Vagina (tissue), 2 donors: ENCODE results near the gene SCAMP5. TPM values are rescaled to one million over a fixed set of nuclear protein-coding genes. Genes with fewer than 3 reads are reported as not detected.

ENCODE experiments used
- DNase-seq, 2 donors: peaks; one replicate each; pipeline ENCODE4 v3.0.0-alpha.2; 2017; ENCODE audit errors: extremely low spot score in 2 of 2
- H3K27ac ChIP-seq: fragments of 200-600 bp; sonication (generic); one replicate; pipeline ENCODE4 v1.5.1; 2019
- H3K27me3 ChIP-seq: fragments of 200-600 bp; sonication (generic); one replicate; pipeline ENCODE4 v1.5.1; 2019
- H3K36me3 ChIP-seq, 2 donors: fragments of 200-600 bp; sonication (generic); one replicate each; pipeline ENCODE4 v1.5.1; 2017 to 2019
- H3K4me1 ChIP-seq: fragments of 200-600 bp; sonication (generic); one replicate; pipeline ENCODE4 v1.5.1; 2019
- H3K4me3 ChIP-seq, 2 donors: fragments of 200-600 bp; sonication (generic); 1 replicate in 1 of 2; 2 replicates in 1 of 2; pipeline ENCODE4 v1.5.1; 2016 to 2019
- H3K9me3 ChIP-seq: fragments of 200-600 bp; sonication (generic); one replicate; pipeline ENCODE4 v1.5.1; 2019
- POLR2A ChIP-seq, 2 donors: fragments of 450-650 bp; IDR thresholded peaks; one replicate each; pipeline ENCODE4 v1.6.1; 2017; ENCODE audit warnings: antibody characterized with exemption in 2 of 2, mild to moderate bottlenecking in 2 of 2, moderate library complexity in 2 of 2
- POLR2AphosphoS5 ChIP-seq, 2 donors: sonication (generic); formaldehyde crosslinking; IDR thresholded peaks; one replicate each; pipeline ENCODE4 v1.9.0; 2017; ENCODE audit warnings: antibody characterized with exemption in 2 of 2, mild to moderate bottlenecking in 2 of 2, low read depth in 1 of 2; ENCODE audit not compliant: insufficient read depth in 1 of 2
- intact Hi-C: fragments of 100-400 bp; cut with DNase I; formaldehyde crosslinking; loops from one replicate; pipeline ENCODE4 v1.15.1; 2023
- total RNA-seq: library from RNA; depleted of rRNA; stranded (reverse); fragments of >200 nt; gene quantifications from one replicate; pipeline ENCODE4 v1.2.3, GENCODE V29; 2016
- TF ChIP-seq, protein P1 (sequence below), 3 experiments: fragments of 450-650 bp in 2 of 3; fragments of 200-600 bp in 1 of 3; sonication (generic) in 1 of 3; IDR thresholded peaks; one replicate each; pipeline ENCODE4 v1.5.1; 2017 to 2019; ENCODE audit warnings: antibody characterized with exemption in 3 of 3, mild to moderate bottlenecking in 2 of 3, moderate library complexity in 2 of 3

SCAMP5 gene
- total RNA-seq, 1 donor from 2014 or later = 6.6 TPM

DNA sequence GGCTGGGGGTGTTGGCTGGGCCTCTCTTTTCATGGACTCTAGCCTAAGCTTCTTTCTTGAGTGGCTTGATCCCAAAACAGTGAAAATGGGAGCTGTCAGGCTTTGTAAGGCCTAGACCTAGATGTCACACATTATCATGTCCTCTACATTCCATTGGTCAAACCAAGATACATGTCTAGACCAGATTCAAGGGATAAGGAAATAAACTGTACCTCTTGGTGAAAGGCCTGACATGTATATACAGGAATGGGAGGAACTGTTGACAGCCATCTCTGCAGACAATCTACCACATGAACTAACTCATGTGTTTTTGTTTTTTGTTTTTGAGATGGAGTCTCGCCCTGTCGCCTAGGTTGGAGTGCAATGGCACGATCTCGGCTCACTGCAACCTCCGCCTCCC lies 27.7 kb upstream of the SCAMP5 start:
- H3K27ac ChIP-seq = no peak overlapping the region
- intact Hi-C loops = no loop called here
- no peak overlapping the region for H3K4me3 ChIP-seq
- no peaks in the 10 kb centered on the region for H3K27me3 ChIP-seq
- DNase-seq = no peak
- TF ChIP-seq POLR2A (IDR thresholded peaks at IDR 0.05) (no peak), POLR2AphosphoS5 (IDR thresholded peaks at IDR 0.05; ENCODE audit: insufficient read depth in 1 of 2, low read depth in 1 of 2) (no peak)
- TF ChIP-seq, protein P1, sequence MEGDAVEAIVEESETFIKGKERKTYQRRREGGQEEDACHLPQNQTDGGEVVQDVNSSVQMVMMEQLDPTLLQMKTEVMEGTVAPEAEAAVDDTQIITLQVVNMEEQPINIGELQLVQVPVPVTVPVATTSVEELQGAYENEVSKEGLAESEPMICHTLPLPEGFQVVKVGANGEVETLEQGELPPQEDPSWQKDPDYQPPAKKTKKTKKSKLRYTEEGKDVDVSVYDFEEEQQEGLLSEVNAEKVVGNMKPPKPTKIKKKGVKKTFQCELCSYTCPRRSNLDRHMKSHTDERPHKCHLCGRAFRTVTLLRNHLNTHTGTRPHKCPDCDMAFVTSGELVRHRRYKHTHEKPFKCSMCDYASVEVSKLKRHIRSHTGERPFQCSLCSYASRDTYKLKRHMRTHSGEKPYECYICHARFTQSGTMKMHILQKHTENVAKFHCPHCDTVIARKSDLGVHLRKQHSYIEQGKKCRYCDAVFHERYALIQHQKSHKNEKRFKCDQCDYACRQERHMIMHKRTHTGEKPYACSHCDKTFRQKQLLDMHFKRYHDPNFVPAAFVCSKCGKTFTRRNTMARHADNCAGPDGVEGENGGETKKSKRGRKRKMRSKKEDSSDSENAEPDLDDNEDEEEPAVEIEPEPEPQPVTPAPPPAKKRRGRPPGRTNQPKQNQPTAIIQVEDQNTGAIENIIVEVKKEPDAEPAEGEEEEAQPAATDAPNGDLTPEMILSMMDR (IDR thresholded peaks at IDR 0.05) = no peak
- no peaks in the 10 kb centered on the region for H3K9me3 ChIP-seq
- no peaks in the 10 kb centered on the region for H3K36me3 ChIP-seq
- no peaks in the 10 kb centered on the region for H3K4me1 ChIP-seq

DNA sequence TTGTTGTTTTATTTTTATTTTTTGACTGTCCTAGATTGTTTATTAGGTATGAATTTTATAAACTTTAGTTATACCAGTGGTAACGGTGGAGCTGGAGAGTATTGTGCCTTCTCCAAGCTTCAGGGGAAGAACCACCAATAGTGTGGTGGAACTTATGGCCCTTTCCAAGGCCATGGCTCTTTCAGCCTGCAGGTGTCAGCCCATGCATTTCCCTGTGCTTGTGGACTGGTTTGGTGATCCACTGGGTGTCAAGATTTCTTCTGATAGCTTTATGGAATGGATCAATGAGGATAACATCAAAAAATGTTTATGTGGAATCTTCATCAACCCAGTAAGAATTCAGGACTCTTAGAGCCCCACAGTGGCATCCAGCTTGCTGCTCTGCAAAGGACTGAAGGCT lies 19.2 kb upstream of the SCAMP5 start:
- no peak overlapping the region for H3K4me3 ChIP-seq
- H3K4me1 ChIP-seq = no peaks in the 10 kb centered on the region
- intact Hi-C loops = no loop called here
- TF ChIP-seq, protein P1 (IDR thresholded peaks at IDR 0.05) = no peak
- no peaks in the 10 kb centered on the region for H3K36me3 ChIP-seq
- H3K9me3 ChIP-seq = no peaks in the 10 kb centered on the region
- no peak overlapping the region for H3K27ac ChIP-seq
- H3K27me3 ChIP-seq = no peaks in the 10 kb centered on the region
- DNase-seq = no peak

DNA sequence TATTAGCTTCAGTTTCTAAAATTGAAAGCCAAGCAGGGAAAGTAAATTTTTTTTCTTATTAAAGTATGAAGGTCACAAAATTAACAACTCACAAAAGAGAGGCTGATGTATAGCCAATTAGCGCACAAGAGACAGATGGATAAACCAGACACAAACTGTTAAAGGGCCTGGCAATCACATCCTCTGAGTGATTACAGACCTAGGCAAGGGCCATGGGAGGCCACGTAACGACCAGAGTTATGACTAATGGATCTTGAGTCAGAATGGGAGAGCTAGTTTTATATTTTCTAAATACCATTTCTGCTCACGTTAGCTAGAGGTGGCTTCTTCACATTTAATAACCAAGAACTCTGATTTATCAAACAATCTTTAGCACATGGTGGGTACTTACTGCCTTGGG lies 17.8 kb upstream of the SCAMP5 start:
- H3K27me3 ChIP-seq = no peaks in the 10 kb centered on the region
- H3K4me1 ChIP-seq = no peaks in the 10 kb centered on the region

DNA sequence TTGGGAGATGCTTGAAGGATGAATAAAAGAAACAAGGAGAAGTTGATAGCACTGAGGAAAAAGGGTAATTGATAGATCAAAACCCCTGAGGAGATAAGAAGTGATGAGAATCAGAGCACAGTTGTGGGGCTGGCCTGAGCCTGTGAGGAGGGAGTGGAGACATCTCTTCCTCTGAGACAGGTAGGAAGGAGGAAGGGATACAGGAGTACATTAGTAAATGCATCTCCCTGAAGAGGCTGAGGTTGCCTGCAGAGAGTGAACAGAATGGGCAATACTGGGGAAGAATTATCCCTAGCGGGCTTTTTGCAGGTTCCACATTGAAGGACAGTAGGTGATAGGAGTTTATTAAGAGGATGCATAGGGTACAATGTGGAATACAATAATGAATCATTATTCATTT lies 17.3 kb upstream of the SCAMP5 start:
- intact Hi-C loops = no loop called here

More for the DNA sequence above, 17.8 kb upstream of the SCAMP5 start:
- TF ChIP-seq POLR2A (IDR thresholded peaks at IDR 0.05) = no peak
- TF ChIP-seq, protein P1 (IDR thresholded peaks at IDR 0.05) = no peak
- TF ChIP-seq POLR2AphosphoS5 (IDR thresholded peaks at IDR 0.05; ENCODE audit: insufficient read depth in 1 of 2, low read depth in 1 of 2) = no peak
- Histone ChIP-seq H3K4me3 (no peak overlapping the region), H3K9me3 (no peaks in the 10 kb centered on the region), H3K36me3 (no peaks in the 10 kb centered on the region), H3K27ac (no peak overlapping the region)
- DNase-seq = no peak
- intact Hi-C loops = no loop called here

DNA sequence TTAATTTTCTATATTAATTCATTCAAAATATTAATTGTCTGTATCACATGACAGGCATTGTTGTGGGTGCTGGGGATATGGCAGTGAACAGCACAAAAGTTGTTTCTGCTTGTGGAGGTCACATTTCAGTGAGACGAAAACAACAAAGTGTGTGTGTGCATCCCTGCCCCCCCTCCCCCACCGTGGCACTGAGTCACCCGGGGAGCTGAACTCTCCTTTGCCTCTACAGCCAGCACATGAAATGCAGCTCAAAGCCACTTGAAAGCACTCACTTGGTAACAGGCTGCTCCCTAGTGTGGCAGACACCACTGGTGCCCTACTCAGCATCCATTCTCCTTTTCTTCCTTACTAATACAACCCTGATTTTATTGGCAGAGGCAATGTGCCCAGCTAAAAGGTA lies 16.9 kb upstream of the SCAMP5 start:
- H3K27ac ChIP-seq = no peak overlapping the region
- H3K4me3 ChIP-seq = no peak overlapping the region
- DNase-seq = no peak
- no peaks in the 10 kb centered on the region for H3K27me3 ChIP-seq
- H3K9me3 ChIP-seq = no peaks in the 10 kb centered on the region
- no peaks in the 10 kb centered on the region for H3K36me3 ChIP-seq
- no peaks in the 10 kb centered on the region for H3K4me1 ChIP-seq
- intact Hi-C loops = no loop called here
- TF ChIP-seq POLR2A (IDR thresholded peaks at IDR 0.05) (no peak), POLR2AphosphoS5 (IDR thresholded peaks at IDR 0.05; ENCODE audit: insufficient read depth in 1 of 2, low read depth in 1 of 2) (no peak)
- TF ChIP-seq, protein P1 (IDR thresholded peaks at IDR 0.05) = no peak

More for the DNA sequence above, 17.3 kb upstream of the SCAMP5 start:
- Histone ChIP-seq H3K27ac (no peak overlapping the region), H3K9me3 (no peaks in the 10 kb centered on the region), H3K4me3 (no peak overlapping the region), H3K27me3 (no peaks in the 10 kb centered on the region), H3K36me3 (no peaks in the 10 kb centered on the region), H3K4me1 (no peaks in the 10 kb centered on the region)
- DNase-seq = no peak
- TF ChIP-seq, protein P1 (IDR thresholded peaks at IDR 0.05) = no peak
- TF ChIP-seq POLR2AphosphoS5 (IDR thresholded peaks at IDR 0.05; ENCODE audit: insufficient read depth in 1 of 2, low read depth in 1 of 2) (no peak), POLR2A (IDR thresholded peaks at IDR 0.05) (no peak)
